ENCODE results near the gene FAM53A.

GRCh38 chr4:1721003-1721665 is 37.0 kb upstream of the FAM53A start, which contains the start of the genes TACC3 and TMEM129:
- TF ChIP-seq, protein P1, sequence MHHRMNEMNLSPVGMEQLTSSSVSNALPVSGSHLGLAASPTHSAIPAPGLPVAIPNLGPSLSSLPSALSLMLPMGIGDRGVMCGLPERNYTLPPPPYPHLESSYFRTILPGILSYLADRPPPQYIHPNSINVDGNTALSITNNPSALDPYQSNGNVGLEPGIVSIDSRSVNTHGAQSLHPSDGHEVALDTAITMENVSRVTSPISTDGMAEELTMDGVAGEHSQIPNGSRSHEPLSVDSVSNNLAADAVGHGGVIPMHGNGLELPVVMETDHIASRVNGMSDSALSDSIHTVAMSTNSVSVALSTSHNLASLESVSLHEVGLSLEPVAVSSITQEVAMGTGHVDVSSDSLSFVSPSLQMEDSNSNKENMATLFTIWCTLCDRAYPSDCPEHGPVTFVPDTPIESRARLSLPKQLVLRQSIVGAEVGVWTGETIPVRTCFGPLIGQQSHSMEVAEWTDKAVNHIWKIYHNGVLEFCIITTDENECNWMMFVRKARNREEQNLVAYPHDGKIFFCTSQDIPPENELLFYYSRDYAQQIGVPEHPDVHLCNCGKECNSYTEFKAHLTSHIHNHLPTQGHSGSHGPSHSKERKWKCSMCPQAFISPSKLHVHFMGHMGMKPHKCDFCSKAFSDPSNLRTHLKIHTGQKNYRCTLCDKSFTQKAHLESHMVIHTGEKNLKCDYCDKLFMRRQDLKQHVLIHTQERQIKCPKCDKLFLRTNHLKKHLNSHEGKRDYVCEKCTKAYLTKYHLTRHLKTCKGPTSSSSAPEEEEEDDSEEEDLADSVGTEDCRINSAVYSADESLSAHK (CRISPR knock-in tag; IDR thresholded peaks at IDR 0.05; ENCODE audit: borderline replicate concordance): no peak
- TF ChIP-seq, protein P2, sequence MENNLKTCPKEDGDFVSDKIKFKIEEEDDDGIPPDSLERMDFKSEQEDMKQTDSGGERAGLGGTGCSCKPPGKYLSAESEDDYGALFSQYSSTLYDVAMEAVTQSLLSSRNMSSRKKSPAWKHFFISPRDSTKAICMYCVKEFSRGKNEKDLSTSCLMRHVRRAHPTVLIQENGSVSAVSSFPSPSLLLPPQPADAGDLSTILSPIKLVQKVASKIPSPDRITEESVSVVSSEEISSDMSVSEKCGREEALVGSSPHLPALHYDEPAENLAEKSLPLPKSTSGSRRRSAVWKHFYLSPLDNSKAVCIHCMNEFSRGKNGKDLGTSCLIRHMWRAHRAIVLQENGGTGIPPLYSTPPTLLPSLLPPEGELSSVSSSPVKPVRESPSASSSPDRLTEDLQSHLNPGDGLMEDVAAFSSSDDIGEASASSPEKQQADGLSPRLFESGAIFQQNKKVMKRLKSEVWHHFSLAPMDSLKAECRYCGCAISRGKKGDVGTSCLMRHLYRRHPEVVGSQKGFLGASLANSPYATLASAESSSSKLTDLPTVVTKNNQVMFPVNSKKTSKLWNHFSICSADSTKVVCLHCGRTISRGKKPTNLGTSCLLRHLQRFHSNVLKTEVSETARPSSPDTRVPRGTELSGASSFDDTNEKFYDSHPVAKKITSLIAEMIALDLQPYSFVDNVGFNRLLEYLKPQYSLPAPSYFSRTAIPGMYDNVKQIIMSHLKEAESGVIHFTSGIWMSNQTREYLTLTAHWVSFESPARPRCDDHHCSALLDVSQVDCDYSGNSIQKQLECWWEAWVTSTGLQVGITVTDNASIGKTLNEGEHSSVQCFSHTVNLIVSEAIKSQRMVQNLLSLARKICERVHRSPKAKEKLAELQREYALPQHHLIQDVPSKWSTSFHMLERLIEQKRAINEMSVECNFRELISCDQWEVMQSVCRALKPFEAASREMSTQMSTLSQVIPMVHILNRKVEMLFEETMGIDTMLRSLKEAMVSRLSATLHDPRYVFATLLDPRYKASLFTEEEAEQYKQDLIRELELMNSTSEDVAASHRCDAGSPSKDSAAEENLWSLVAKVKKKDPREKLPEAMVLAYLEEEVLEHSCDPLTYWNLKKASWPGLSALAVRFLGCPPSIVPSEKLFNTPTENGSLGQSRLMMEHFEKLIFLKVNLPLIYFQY (CRISPR knock-in tag; IDR thresholded peaks at IDR 0.05; ENCODE audit: borderline replicate concordance): 0 out of 2 replicates have a peak, but pooled peaks have one; percentile 58
- TF ChIP-seq CHD2 (IDR thresholded peaks at IDR 0.05; ENCODE audit: low read depth, low read length): no peak
- TF ChIP-seq SNRNP70 (IDR thresholded peaks at IDR 0.05; ENCODE audit: low read depth, low read length): no peak
- TF ChIP-seq, protein P3, sequence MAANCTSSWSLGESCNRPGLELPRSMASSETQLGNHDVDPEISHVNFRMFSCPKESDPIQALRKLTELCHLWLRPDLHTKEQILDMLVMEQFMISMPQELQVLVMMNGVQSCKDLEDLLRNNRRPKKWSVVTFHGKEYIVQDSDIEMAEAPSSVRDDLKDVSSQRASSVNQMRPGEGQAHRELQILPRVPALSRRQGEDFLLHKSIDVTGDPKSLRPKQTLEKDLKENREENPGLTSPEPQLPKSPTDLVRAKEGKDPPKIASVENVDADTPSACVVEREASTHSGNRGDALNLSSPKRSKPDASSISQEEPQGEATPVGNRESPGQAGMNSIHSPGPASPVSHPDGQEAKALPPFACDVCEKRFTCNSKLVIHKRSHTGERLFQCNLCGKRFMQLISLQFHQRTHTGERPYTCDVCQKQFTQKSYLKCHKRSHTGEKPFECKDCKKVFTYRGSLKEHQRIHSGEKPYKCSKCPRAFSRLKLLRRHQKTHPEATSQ (CRISPR knock-in tag; IDR thresholded peaks at IDR 0.05; ENCODE audit: borderline replicate concordance): no peak
- no peak for TF ChIP-seq ZNF24 (IDR thresholded peaks at IDR 0.05)
- TF ChIP-seq, protein P4, sequence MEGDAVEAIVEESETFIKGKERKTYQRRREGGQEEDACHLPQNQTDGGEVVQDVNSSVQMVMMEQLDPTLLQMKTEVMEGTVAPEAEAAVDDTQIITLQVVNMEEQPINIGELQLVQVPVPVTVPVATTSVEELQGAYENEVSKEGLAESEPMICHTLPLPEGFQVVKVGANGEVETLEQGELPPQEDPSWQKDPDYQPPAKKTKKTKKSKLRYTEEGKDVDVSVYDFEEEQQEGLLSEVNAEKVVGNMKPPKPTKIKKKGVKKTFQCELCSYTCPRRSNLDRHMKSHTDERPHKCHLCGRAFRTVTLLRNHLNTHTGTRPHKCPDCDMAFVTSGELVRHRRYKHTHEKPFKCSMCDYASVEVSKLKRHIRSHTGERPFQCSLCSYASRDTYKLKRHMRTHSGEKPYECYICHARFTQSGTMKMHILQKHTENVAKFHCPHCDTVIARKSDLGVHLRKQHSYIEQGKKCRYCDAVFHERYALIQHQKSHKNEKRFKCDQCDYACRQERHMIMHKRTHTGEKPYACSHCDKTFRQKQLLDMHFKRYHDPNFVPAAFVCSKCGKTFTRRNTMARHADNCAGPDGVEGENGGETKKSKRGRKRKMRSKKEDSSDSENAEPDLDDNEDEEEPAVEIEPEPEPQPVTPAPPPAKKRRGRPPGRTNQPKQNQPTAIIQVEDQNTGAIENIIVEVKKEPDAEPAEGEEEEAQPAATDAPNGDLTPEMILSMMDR (CRISPR knock-in tag; IDR thresholded peaks at IDR 0.05): 0 out of 2 replicates have a peak, but pooled peaks have one; percentile 2
- 0 out of 2 replicates have a peak, but pooled peaks have one; percentile 5 for TF ChIP-seq ZNF317 (CRISPR knock-in tag; IDR thresholded peaks at IDR 0.05)
- no peak for TF ChIP-seq RFX3 (CRISPR knock-in tag; IDR thresholded peaks at IDR 0.05)

All from HepG2 (cell line).